ENCODE results near the gene TMEM181. TPM values are rescaled to one million over a fixed set of nuclear protein-coding genes. Genes with fewer than 3 reads are reported as not detected.
"Not testable (repeated sequence)": the region's sequence is repeated elsewhere in the genome, so short reads cannot be mapped to it uniquely, and the experiment has no call there.

TMEM181 gene
- 18.4 TPM for total RNA-seq

- DNase-seq (ENCODE audit: low spot score) (peak; percentile 92), ATAC-seq (peak; percentile 96)
- intact Hi-C loops (cut with DNase I) = no loop called here
Measured at GRCh38 chr6:158559895-158560835, at the start of gene TMEM181. Gene TMEM181, plus strand, starts transcription at chr6:158560091. Its CDS starts 134 bp downstream, at chr6:158560225.

GRCh38 chr6:158512809-158513208 is 47.1 kb upstream of the TMEM181 start:
- intact Hi-C loops (cut with DNase I) = no loop called here
- no peak for DNase-seq (ENCODE audit: low spot score)
- no peak for ATAC-seq

GRCh38 chr6:158514176-158514575 is 45.7 kb upstream of the TMEM181 start:
- no peak for DNase-seq (ENCODE audit: low spot score)
- intact Hi-C loops (cut with DNase I) = no loop called here
- ATAC-seq = no peak

GRCh38 chr6:158514991-158515390 is 44.9 kb upstream of the TMEM181 start:
- DNase-seq (ENCODE audit: low spot score) = no peak
- ATAC-seq = no peak
- intact Hi-C loops (cut with DNase I) = no loop called here

DNA sequence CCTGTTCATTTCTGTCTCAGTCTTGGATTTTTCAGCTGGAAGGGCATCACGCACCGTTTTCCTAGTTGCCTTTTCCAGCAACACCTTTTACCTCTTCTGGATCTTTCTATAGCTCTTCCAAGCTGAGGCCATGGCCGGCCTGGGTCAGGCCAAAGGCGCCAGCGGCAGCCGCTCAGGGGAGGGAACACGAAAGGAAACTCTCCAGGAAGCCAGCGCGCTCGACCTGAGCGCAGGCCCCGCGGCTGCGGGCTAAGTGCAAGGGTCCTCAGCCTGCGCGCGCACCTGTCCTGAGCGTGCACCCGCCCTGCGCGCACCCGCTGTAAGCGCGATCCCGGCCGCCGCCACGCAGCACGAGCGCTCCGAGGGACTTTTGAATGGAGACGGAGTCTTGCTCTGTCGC is 43.8 kb upstream of the TMEM181 start:
- DNase-seq (ENCODE audit: low spot score) (no peak), ATAC-seq (no peak)
- intact Hi-C loops (cut with DNase I) = no loop called here

DNA sequence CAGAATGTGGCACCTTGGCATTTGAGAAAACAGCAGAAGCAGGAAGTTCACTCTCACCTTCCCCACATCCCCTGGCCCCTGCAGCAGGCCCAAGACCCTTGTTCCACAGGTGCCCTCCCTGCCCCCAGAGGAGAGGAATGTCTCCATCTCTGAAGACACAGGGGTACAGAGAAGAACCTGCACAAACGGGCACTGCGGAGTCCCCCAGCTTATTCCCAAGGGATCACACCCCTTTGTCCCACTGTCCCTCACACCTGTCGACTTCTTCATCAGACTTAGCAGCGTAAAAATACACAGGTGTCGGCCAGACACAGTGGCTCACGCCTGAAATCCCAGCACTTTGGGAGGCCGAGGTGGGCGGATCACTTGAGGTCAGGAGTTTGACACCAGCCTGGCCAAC is 42.9 kb upstream of the TMEM181 start:
- no peak for DNase-seq (ENCODE audit: low spot score)
- intact Hi-C loops (cut with DNase I) = no loop called here
- ATAC-seq = no peak

GRCh38 chr6:158517581-158517980 is 42.3 kb upstream of the TMEM181 start:
- intact Hi-C loops (cut with DNase I) = no loop called here
- no peak for ATAC-seq
- no peak for DNase-seq (ENCODE audit: low spot score)

DNA sequence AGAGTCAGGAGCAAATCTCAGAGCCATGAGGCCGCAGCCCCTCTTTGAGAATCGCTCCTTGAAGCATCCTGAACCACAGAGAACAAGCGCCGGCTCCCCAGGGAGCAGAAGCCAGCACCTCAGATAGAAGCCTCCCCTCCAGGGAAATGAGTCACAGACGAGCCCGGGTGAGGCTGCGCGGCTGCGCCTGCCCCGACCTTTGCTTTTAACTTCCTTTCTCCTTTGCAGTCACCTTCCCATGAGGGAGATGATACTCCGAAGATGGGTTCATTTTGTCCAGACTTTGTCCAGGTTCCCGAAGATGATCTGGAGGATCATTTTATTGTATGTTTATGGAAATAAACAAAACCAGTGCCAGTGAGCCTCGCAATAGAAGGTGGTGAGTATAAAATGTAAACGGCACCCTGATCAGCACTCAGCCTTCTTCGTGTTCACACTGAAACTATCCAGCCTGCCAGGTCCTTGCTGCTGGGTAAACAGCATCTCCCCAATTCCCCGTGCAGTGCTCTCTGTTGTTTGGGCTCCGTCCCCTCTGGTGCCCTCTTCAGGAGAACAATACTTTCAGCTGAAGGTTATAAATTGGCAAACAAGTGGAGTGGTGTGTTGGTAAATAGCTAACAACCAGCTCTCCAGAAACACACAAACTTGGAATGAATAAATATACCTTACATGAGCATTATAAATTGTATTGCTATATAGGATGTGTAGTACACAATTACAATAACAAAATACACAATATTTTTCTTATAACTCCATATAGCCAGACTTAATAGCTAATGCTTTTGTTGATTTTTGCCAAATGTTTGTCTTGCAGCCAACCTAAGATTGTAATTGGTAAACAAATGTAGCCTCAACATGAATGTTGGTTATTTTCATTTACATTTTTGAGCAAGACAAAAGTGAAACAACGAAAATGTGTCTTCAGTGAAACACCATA is 41.4 kb upstream of the TMEM181 start:
- ATAC-seq (peak; percentile 84), DNase-seq (ENCODE audit: low spot score) (no peak)
- intact Hi-C loops (cut with DNase I) = no loop called here

GRCh38 chr6:158519300-158519699 is 40.6 kb upstream of the TMEM181 start:
- intact Hi-C loops (cut with DNase I) = no loop called here
- DNase-seq (ENCODE audit: low spot score) = no peak
- ATAC-seq = no peak

DNA sequence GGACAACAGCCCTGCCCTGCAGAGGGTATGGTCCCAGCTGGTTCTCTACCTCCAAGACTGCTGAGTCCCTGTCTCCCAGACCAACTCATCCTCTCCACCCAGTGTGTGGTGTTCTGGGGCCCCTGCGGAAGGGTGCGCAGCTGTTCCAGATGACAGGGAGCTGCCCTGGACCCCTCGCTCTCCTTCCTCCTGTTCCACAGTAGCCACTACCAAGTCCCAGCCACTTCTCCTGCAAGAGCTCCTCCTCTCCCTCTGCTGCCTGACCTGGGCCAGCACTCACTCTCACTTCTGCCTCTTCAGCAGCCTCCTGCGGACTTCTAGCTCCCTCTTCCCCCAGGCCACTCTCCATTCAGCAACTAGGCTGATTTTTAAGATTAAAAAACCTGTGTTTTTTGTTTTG is 40.1 kb upstream of the TMEM181 start:
- DNase-seq (ENCODE audit: low spot score) (no peak), ATAC-seq (no peak)
- intact Hi-C loops (cut with DNase I) = no loop called here

- intact Hi-C loops (cut with DNase I); ATAC-seq; DNase-seq (ENCODE audit: low spot score): not testable (repeated sequence)
Measured at GRCh38 chr6:158520975-158521374, 38.9 kb upstream of the TMEM181 start.

DNA sequence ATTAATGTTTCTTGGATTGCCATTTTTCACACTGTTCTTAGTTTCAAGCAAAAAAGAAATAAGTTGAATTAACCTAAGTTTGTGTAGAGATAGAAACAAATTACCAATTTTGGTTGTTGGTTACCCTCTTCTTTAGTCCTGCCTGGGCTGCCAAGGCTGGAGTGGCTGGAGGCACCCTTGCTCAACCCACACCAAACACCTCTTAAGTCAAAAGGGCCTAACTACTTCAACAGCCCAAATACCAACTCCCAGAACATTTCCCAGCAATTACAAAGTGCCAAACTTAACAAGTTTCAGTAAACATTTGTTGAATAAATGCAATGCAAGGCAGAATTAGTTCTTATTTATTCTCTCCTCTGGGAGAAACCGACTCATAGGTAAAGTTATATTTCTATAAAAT is 38.1 kb upstream of the TMEM181 start:
- ATAC-seq = no peak
- intact Hi-C loops (cut with DNase I) = no loop called here
- DNase-seq (ENCODE audit: low spot score) = no peak

GRCh38 chr6:158522616-158523015 is 37.3 kb upstream of the TMEM181 start:
- intact Hi-C loops (cut with DNase I) = no loop called here
- ATAC-seq (no peak), DNase-seq (ENCODE audit: low spot score) (no peak)

DNA sequence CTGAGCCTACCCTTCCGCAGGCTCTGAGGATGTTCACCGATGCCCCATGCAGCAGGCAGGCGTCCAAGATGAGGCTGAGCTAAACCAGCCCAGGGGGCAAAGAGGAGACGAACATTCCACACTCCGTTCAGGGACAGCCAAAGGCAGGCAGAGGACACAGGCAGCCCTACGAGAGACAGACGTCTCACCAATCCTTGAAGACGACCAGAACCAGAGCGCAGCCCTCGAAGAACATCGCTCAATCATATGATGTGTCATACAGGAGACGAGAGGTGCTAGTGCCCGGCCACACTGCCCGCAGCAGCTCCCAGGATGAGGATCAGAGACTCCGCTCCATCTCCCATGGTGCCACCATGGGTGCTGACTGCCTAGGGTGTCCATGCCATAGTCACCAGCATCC is 35.6 kb upstream of the TMEM181 start:
- ATAC-seq (no peak), DNase-seq (ENCODE audit: low spot score) (no peak)
- intact Hi-C loops (cut with DNase I) = no loop called here

- DNase-seq (ENCODE audit: low spot score); ATAC-seq; intact Hi-C loops (cut with DNase I): not testable (repeated sequence)
Measured at GRCh38 chr6:158527858-158528257, 32.0 kb upstream of the TMEM181 start.

- intact Hi-C loops (cut with DNase I) = no loop called here
- no peak for ATAC-seq
- DNase-seq (ENCODE audit: low spot score) = no peak
Measured at GRCh38 chr6:158528826-158529225, 31.1 kb upstream of the TMEM181 start.

- no peak for DNase-seq (ENCODE audit: low spot score)
- no peak for ATAC-seq
- intact Hi-C loops (cut with DNase I) = no loop called here
Measured at GRCh38 chr6:158529629-158530028, 30.3 kb upstream of the TMEM181 start.

- no peak for DNase-seq (ENCODE audit: low spot score)
- no peak for ATAC-seq
- intact Hi-C loops (cut with DNase I) = no loop called here
Measured at GRCh38 chr6:158531566-158531965, 28.3 kb upstream of the TMEM181 start.

DNA sequence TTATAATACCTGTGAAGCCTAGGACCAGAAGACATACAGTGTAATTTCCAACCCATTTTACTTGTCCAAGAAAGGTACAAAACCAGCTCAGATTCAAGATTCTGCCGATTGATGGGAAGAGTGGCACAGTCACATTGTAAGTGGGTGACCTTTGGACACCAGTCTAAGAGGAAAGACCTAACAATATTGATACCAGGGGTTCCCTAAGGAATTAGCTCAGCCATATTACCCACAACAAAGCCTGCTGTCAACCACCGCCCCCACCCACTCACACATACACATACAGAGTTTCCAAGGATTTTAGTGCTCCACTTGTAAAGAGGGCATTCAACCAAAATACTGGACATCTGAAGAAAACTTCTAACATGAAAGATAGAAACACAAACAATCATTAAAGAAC is 27.9 kb upstream of the TMEM181 start:
- no peak for ATAC-seq
- intact Hi-C loops (cut with DNase I) = no loop called here
- DNase-seq (ENCODE audit: low spot score) = no peak
